Stimulated activated CD4-positive, alpha-beta T cell treated with anti-CD3 and anti-CD28 coated beads, Interleukin-4, amount 100 ng/mL, for 4 hours (primary cell): ENCODE data around the gene STK40.
A peak's percentile ranks its signal among the peaks of the same experiment; 100 is the strongest.

Experiments
- DNase-seq, 2 experiments: peaks; one replicate each; pipeline ENCODE4 v3.0.0-alpha.2; 2020

Gene STK40

GRCh38 chr1:36385410-36386264 is at the start of gene STK40:
STK40 (minus strand) TSS chr1:36385924; CDS start chr1:36361332, 24,592 bp downstream.
- DNase-seq = peak; percentile 98 to 99

GRCh38 chr1:36433102-36433501 is 47.4 kb upstream of the STK40 start:
- no peak for DNase-seq

- DNase-seq = no peak
These were observed 46.9 kb upstream of the STK40 start for GRCh38 chr1:36432616-36433015.

DNA sequence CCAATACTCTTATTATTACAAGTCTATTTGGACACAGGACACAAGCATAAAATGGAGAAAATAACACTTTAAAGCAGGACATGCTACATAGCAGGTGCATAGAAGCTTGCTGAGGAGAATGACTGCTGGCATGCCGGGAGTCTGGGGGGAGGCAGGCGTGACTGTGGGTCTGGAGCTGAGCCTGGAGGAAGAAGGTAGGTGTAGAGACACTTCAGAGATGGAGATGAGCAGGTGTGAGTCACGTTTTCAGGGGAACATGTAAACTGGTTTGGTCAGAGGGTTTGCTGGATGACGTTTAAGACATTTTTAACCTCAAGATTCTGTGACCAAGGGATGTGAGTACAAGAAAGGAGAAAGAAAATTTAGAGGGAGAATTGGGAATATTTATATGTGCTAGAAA is 40.1 kb upstream of the STK40 start:
- no peak for DNase-seq

DNA sequence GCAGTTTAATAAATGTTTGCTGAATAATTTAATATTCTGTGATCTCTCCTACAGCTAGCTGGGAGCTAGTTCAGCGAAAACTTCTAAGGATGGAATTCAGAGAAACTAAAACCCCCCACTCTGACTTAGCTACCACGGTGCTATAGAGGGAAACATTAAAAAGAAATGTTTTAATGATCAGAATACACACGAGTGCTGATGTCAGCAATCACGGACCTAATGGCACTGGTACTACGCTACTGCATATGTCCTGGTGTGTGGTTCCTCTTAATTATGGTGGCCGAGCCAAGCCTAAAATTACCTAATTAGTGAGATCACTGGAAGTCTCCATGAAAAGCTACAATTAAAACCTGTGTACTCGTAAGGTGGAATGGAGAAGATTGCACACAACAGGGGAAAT is 35.9 kb upstream of the STK40 start:
- DNase-seq = no peak

- DNase-seq = peak; percentile 84 to 93
These were observed 35.2 kb upstream of the STK40 start for GRCh38 chr1:36420836-36421317.

DNA sequence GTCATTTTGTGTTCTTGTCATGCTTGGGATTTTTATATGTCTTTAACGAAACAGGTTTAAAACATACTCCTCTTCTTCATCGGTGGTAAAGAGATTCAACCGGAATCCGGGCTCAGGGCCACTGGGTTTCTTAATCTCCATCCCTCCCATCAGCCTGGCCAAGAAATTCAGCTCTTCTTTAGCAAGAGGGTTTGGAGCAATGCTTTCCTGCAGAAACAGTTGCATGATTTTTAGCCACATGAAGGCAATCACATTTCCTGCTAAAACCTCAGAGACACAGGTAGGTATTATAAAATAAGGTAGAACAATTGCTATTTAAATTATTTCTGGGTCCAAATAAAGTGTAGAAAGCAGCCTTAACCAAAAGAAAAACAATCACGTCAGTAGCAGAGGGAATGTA is 34.7 kb upstream of the STK40 start:
- DNase-seq = no peak

DNA sequence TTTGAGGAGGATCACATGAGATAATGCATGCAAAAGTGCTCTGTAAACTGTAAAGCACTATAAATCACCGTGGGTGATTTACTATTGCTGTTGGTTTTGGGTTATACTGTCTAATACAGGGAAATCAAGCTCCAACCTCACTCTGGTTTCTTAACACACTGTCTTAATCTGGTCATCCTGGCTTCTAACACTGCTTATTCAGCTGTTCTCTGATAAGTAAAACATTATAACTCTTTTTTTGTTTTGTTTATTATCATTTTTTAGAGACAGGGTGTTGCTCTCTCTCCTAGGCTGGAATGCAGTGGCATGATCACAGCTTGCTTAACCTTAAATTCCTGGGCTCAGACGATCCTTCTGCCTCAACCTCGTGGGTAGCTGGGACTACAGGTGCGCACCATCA is 33.8 kb upstream of the STK40 start:
- no peak for DNase-seq

DNA sequence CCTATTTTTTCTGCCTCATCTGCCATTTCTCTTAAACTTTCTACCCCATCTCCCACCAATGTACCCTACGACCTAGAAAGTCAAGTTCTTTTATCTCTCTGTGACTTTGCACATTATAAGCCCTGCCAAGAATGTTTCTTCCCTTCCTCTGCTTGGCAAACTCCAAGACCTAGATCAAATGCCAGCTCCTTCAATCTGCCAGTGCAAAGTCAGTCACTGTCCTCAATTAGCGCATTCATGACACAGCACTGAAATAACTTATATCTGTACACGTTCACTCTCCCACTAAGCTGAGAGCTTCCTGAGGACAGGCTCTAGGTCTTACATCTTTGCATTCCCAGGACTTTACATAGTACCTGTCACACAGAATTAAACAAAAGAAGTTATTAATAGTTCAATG is 33.4 kb upstream of the STK40 start:
- no peak for DNase-seq

DNA sequence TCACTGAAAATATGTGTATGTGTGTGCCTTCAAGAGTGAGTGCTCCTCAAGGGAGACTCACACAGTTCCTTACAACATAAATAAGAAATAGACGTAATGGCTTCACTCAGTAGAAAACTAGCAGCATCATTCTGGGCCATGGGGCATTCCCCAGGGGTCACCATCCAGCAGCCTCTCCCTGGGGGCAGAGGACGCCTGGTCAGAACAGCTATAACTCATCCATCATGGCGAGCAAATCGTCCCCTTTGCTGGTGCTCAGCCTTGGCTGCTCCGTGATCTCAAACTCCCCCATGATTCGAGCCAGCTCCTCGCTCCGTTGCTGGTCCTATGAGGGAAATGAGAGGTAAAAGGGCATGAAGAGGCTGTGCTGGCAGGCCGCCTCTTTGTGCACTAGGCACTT is 32.2 kb upstream of the STK40 start:
- DNase-seq = no peak

GRCh38 chr1:36415661-36416326 is 30.1 kb upstream of the STK40 start:
- DNase-seq = no peak

GRCh38 chr1:36414384-36414783 is 28.7 kb upstream of the STK40 start:
- no peak for DNase-seq

GRCh38 chr1:36411674-36412648 is 26.2 kb upstream of the STK40 start:
- DNase-seq = peak in 1 of 2 experiments; percentile 39

DNA sequence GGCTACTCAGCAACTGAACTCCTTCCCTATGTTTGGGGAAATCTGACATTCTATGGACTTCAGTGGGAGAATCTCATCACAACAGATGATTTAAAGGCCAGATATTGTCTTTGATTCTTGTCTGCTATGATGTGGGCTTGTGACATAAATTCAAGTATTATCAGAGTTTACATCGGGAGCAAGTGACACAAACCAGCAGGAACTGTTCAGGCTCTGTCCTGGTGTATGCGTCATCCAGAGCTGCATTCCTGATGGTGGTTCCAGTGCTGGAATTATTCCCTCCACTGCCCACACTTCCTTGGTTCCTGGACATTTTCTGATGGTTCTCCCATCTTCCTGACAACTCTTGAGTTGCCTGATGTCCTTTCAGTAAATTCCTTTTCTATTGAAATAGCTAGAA is 22.8 kb upstream of the STK40 start:
- no peak for DNase-seq

DNA sequence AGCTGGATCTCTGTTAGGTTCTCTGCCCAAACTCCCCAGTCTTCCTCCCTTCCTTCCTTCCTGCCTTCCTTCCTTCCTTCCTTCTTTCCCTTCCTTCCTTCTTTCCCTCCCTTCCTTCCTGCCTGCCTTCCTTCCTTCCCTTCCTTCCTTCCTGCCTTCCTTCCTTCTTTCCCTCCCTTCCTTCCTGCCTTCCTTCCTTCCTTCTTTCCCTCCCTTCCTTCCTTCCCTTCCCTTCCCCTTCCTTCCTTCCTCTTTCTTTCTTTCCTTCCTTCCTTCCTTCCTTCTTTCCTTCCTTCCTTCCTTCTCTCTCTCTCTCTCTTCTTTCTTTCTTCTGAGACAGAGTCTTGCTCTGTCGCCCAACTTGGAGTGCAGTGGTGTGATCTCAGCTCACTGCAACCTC is 20.7 kb upstream of the STK40 start:
- DNase-seq = no peak

- no peak for DNase-seq
These were observed 16.8 kb upstream of the STK40 start for GRCh38 chr1:36402504-36402890.

DNA sequence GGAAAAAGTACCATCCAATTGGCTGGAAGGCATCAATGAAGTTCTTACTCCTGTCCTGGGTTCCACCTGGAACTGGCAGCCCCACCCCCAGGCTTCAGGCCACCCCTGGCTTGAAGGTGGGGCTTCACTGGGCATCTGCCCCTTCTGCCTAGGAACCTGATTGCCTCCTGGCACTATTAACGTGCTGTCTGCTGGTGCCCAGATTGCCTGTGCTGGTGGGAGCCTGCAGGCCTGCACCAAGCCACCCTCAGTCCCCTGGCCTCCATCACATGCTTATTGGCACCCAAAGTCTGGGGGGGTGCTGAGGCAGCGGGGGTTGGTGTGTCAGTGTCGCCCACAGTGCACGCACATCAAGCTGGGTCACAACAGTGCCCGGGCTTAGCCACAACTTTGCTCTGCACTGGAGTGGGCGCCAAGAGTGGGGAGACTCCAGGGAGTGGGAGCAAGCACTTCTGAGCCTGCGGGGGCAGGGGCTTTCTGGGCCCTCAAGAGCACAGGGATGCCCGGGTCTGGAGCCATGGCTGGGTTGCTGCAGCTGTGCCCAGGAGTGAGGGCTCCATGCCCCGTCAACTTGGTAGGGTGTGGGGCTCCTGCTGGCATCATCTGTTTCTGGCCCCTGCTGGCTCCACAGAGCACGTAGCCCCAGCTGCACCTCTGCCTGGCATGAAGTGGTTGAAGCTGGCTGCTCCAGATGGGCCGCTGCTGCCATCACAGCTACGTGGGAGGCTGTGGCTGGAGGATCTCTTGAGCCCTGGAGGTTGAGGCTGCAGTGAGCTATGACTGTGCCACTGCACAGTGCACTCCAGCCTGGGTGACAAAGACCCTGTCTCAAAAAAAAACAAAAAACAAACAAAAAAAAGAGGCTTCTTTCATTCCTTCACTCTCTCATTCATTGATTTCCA is 16.1 kb upstream of the STK40 start:
- no peak for DNase-seq

DNA sequence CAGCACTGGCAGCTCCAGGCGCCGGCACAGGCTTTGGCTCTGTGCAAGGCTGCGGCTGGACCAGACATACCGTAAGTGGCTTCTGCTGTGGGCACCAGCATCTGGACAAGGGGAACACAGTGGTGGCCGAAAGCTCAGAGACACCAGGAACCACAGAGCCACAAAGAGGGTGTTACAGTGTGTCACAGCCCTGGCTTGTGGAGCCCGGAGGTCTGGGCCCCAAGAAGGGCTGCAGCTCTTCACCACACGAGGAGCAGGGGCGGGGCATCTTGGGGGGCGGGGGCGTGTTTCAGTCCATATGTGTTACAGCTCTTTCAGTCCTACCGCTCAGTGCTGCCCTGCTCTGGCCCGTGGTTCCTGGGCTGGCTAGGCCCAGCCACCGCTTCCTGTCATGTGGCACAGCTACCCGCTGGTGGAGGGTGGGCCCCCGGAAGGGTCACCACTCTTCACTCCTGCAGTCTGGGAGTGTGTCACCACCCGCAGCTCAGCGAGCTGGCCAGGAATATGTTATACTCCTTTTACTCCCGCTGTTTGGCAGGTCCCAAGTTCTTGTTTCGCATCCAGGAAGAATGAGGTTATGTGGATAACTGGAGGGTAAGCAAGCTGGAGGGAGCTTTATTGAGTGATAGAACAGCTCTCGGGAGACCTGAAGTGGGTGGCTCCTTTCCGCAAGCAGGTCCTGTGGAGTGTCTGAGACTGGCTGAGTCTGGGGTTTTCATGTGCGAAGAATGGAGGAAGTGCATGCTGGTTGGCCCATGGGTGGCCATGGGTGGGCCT is 15.3 kb upstream of the STK40 start:
- DNase-seq = peak; percentile 11 to 42

GRCh38 chr1:36400514-36400824 is 14.7 kb upstream of the STK40 start:
- DNase-seq = no peak

GRCh38 chr1:36398370-36398977 is 12.8 kb upstream of the STK40 start:
- no peak for DNase-seq
